CD14-positive monocyte (primary cell): ENCODE results near the gene CYSLTR2. TPM values are rescaled to one million over a fixed set of nuclear protein-coding genes. Genes with fewer than 3 reads are reported as not detected.

Experiments
- DNase-seq, 3 donors: peaks; one replicate each; pipeline ENCODE4 v3.0.0-alpha.2; 2011 to 2022
- H2AFZ ChIP-seq: 2 replicates; pipeline ENCODE4 v1.6.0; 2012; ENCODE audit warnings: mild to moderate bottlenecking, low read depth, low read length, inconsistent platforms; ENCODE audit not compliant: insufficient read depth, poor library complexity, severe bottlenecking
- H3K27ac ChIP-seq, 2 donors: 1 replicate in 1 of 2; 2 replicates in 1 of 2; pipeline ENCODE4 v1.5.1; 2012 to 2013; ENCODE audit warnings: low read length in 2 of 2, control low read depth in 1 of 2, inconsistent platforms in 1 of 2, low read depth in 1 of 2, mild to moderate bottlenecking in 1 of 2
- H3K27me3 ChIP-seq, 2 donors: one replicate each; pipeline versions ENCODE4 v1.6.0 to v1.6.1; 2011 to 2013; ENCODE audit warnings: low read length in 2 of 2; ENCODE audit not compliant: control insufficient read depth in 2 of 2, insufficient read depth in 2 of 2
- H3K36me3 ChIP-seq, 2 donors: replicated peaks in 1 of 2; 1 replicate in 1 of 2; 2 replicates in 1 of 2; pipeline versions ENCODE4 v1.5.1 to v1.6.1; 2012 to 2013; ENCODE audit warnings: low read length in 2 of 2, control low read depth in 1 of 2, inconsistent platforms in 1 of 2, mild to moderate bottlenecking in 1 of 2; ENCODE audit not compliant: insufficient read depth in 2 of 2, control insufficient read depth in 1 of 2
- H3K4me1 ChIP-seq, 2 donors: 1 replicate in 1 of 2; 2 replicates in 1 of 2; pipeline versions ENCODE4 v1.5.1 to v1.6.1; 2012 to 2013; ENCODE audit warnings: low read length in 2 of 2, control low read depth in 1 of 2, inconsistent platforms in 1 of 2, mild to moderate bottlenecking in 1 of 2, moderate library complexity in 1 of 2; ENCODE audit not compliant: insufficient read depth in 2 of 2, control insufficient read depth in 1 of 2
- H3K4me2 ChIP-seq: replicated peaks from 2 replicates; pipeline ENCODE3; 2012; ENCODE audit warnings: low read length, moderate library complexity, mild to moderate bottlenecking; ENCODE audit not compliant: poor library complexity, severe bottlenecking; ENCODE audit errors: extremely low read depth
- H3K4me3 ChIP-seq, 3 experiments: fragments of 200-600 bp in 1 of 3; sonication (generic) in 1 of 3; replicated peaks in 1 of 3; 1 replicate in 2 of 3; 2 replicates in 1 of 3; pipeline ENCODE4 v1.5.1; 2011 to 2013; ENCODE audit warnings: low read length in 3 of 3, mild to moderate bottlenecking in 3 of 3, control low read depth in 2 of 3, low read depth in 2 of 3, inconsistent platforms in 1 of 3, moderate library complexity in 1 of 3
- H3K79me2 ChIP-seq: 2 replicates; pipeline ENCODE4 v1.6.0; 2012; ENCODE audit warnings: mild to moderate bottlenecking, control low read depth, inconsistent platforms, low read length, moderate library complexity; ENCODE audit not compliant: insufficient read depth
- H3K9ac ChIP-seq: 2 replicates; pipeline ENCODE4 v1.6.0; 2017; ENCODE audit warnings: low read length, mild to moderate bottlenecking; ENCODE audit not compliant: insufficient read depth, poor library complexity, severe bottlenecking
- H3K9me3 ChIP-seq, 2 donors: replicated peaks in 1 of 2; 1 replicate in 1 of 2; 2 replicates in 1 of 2; pipeline versions ENCODE4 v1.5.1 to v1.6.1; 2012 to 2013; ENCODE audit warnings: low read length in 2 of 2, control low read depth in 1 of 2; ENCODE audit not compliant: control insufficient read depth in 1 of 2, insufficient read depth in 1 of 2
- H4K20me1 ChIP-seq: 2 replicates; pipeline ENCODE4 v1.6.0; 2012; ENCODE audit warnings: mild to moderate bottlenecking, low read length, control low read depth, moderate library complexity; ENCODE audit not compliant: insufficient read depth
- H3K27ac Mint-ChIP-seq, 7 donors: one replicate each; pipeline ENCODE4 v1.8.0; 2020; ENCODE audit warnings: mild to moderate bottlenecking in 7 of 7, mixed read lengths in 7 of 7, moderate library complexity in 6 of 7, inconsistent platforms in 2 of 7
- H3K27me3 Mint-ChIP-seq, 3 donors: one replicate each; pipeline ENCODE4 v1.8.0; 2021 to 2022; ENCODE audit warnings: low read depth in 3 of 3, mild to moderate bottlenecking in 3 of 3, mixed read lengths in 3 of 3, moderate library complexity in 3 of 3, inconsistent platforms in 1 of 3
- H3K36me3 Mint-ChIP-seq, 2 donors: one replicate each; pipeline ENCODE4 v1.8.0; 2020; ENCODE audit warnings: mixed read lengths in 2 of 2, inconsistent platforms in 1 of 2, mild to moderate bottlenecking in 1 of 2
- H3K4me1 Mint-ChIP-seq: one replicate; pipeline ENCODE4 v1.8.0; 2020; ENCODE audit warnings: mild to moderate bottlenecking, mixed read lengths
- H3K4me3 Mint-ChIP-seq, 2 donors: one replicate each; pipeline ENCODE4 v1.8.0; 2020; ENCODE audit warnings: mild to moderate bottlenecking in 2 of 2, mixed read lengths in 2 of 2, moderate library complexity in 1 of 2
- H3K9me3 Mint-ChIP-seq, 7 donors: one replicate each; pipeline ENCODE4 v1.8.0; 2020 to 2022; ENCODE audit warnings: mixed read lengths in 7 of 7, mild to moderate bottlenecking in 6 of 7, moderate library complexity in 6 of 7, inconsistent platforms in 2 of 7
- CTCF ChIP-seq: fragments of 200-600 bp; IDR thresholded peaks from one replicate; pipeline ENCODE4 v1.8.0; 2022; ENCODE audit warnings: antibody characterized with exemption, mild to moderate bottlenecking
- WGBS: methylation state at CpG from one replicate; pipeline ENCODE4 v1.1.5; 2013; ENCODE audit warnings: missing lambda C conversion rate; ENCODE audit not compliant: insufficient coverage; 5-methylcytosine and 5-hydroxymethylcytosine counted together
- intact Hi-C, 2 donors: fragments of 100-400 bp; cut with micrococcal nuclease; formaldehyde crosslinking; loops; one replicate each; pipeline versions ENCODE4 v1.15.0 to v1.15.1; 2023
- polyA plus RNA-seq, 3 donors: library from polyadenylated mRNA; depleted of rRNA in 1 of 3; unstranded in 2 of 3; stranded (reverse) in 1 of 3; fragments of 300-500 nt in 2 of 3; fragments of >200 nt in 1 of 3; fragmentation: Illumina TruSeq in 2 of 3; gene quantifications; 1 replicate in 2 of 3; 2 replicates in 1 of 3; pipeline ENCODE4 v1.2.3, GENCODE V29; 2012 to 2021

Gene CYSLTR2
- polyA plus RNA-seq, 3 donors: 1.9 to 6.5 (median 4.1) TPM

- H3K36me3 Mint-ChIP-seq: no peaks in the 10 kb centered on the region
- no peak overlapping the region for H3K27ac Mint-ChIP-seq
- no peak for DNase-seq
- intact Hi-C loops: no loop called here
- no peak overlapping the region for H3K27ac ChIP-seq
- peaks cover 0 to 3% (median 2%) of the 10 kb centered on the region in 3 donors for H3K27me3 Mint-ChIP-seq
- H4K20me1 ChIP-seq: no peaks in the 10 kb centered on the region
- no peak for TF ChIP-seq CTCF
- H3K4me3 ChIP-seq: no peak overlapping the region
- peaks cover 6% of the 10 kb centered on the region for H3K4me1 Mint-ChIP-seq
- peaks cover 0 to 7% of the 10 kb centered on the region in 2 donors for H3K9me3 ChIP-seq
- H3K36me3 ChIP-seq: no peaks in the 10 kb centered on the region
- H3K79me2 ChIP-seq: no peaks in the 10 kb centered on the region
- 100% methylated on average over 1 of the region's 6 CpGs for WGBS
- H2AFZ ChIP-seq: no peak overlapping the region
- no peak overlapping the region for H3K9ac ChIP-seq
- H3K9me3 Mint-ChIP-seq: peaks cover under 1 to 10% (median 5%) of the 10 kb centered on the region in 7 donors
- H3K4me3 Mint-ChIP-seq: no peak overlapping the region
- no peak overlapping the region for H3K4me2 ChIP-seq
- H3K4me1 ChIP-seq: no peaks in the 10 kb centered on the region
- H3K27me3 ChIP-seq: no peaks in the 10 kb centered on the region
Observed at GRCh38 chr13:48642061-48642460, 11.7 kb upstream of the CYSLTR2 start.

- Mint-ChIP-seq H3K4me1 (peaks cover 9% of the 10 kb centered on the region), H3K27me3 (peaks cover 0 to 3% (median under 1%) of the 10 kb centered on the region in 3 donors), H3K4me3 (no peak overlapping the region), H3K9me3 (peaks cover 0 to 6% (median 1%) of the 10 kb centered on the region in 7 donors), H3K36me3 (no peaks in the 10 kb centered on the region), H3K27ac (no peak overlapping the region)
- H3K36me3 ChIP-seq: no peaks in the 10 kb centered on the region
- H3K79me2 ChIP-seq: no peaks in the 10 kb centered on the region
- H3K27me3 ChIP-seq: no peaks in the 10 kb centered on the region
- no peak for DNase-seq
- no peak overlapping the region for H3K27ac ChIP-seq
- no peak overlapping the region for H3K4me2 ChIP-seq
- no peak overlapping the region for H2AFZ ChIP-seq
- TF ChIP-seq CTCF: peak; percentile 9
- H4K20me1 ChIP-seq: no peaks in the 10 kb centered on the region
- H3K4me3 ChIP-seq: no peak overlapping the region
- WGBS: no CpG with 5 or more reads among the region's 1 CpG
- H3K9ac ChIP-seq: no peak overlapping the region
- peaks cover 1% of the 10 kb centered on the region in 2 donors for H3K4me1 ChIP-seq
- intact Hi-C loops: no loop called here
- H3K9me3 ChIP-seq: no peaks in the 10 kb centered on the region
Observed at GRCh38 chr13:48643159-48643558, 10.6 kb upstream of the CYSLTR2 start.
